ENCODE measurements around the gene PPP2R5E.
"Not testable (repeated sequence)": the region's sequence is repeated elsewhere in the genome, so short reads cannot be mapped to it uniquely, and the experiment has no call there.

Gene PPP2R5E

DNA sequence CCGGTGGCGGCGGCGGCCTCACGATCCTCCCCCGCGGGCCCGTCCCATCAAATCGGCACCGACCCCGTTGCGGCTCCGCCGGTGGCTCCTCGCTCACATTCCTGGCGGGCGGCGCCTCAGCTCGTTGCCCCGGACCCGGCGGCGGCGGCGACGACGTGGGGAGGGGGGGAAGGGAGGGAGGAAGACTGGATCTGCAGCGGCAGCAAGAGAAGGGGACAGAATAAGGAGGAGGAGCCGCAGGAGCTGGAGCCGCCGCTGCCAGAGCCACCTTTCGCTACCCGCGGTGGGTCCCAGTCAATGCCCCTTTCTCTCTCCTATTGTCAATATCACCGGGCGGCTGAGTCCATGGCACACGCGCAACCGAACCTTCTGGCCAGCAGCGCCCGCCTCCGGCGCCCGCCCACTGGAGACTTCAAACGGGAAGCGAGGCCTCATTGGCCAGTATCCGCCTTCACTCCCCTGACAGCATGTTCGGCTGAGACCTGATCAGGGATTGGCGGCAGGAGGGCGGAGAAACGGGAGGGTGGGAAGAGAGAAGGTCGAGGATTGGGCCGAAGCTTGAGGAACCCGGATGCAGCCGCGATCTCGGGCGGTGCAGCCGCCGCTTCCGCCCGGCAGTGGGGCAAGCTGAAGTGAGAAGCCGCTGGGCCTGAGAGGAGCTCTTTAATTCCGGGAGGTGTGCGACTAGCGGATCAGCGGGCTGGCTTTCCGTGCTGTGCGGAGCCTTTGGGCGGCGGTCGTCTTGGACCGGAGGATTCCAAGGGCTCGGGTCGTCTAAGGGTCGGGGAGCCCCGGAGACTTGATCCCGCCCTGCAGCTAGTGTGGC is at the start of gene PPP2R5E:
PPP2R5E (minus strand) TSS at position 378 of the 826 bp plus-strand sequence. CDS start 3,692 bp downstream, outside the sequence.
- DNase-seq: peak; percentile 99

DNA sequence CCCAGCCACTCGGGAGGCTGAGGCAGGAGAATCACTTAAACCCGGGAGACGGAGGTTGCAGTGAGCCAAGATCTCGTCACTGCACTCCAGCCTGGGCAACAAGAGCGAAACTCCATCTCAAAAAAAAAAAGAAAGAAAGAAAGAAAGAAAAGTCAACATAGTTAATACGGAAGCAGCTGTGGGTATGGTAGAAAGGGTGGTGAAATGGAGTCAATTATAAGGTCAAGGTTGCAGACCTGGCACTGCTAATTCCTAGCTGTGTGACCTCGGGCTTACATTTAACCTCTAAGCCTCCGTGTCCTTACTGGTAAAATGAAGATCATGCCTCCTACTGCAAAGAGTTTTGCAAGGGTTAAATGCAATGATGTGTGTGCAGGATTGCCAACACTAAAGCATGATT is 39.9 kb upstream of the PPP2R5E start:
- DNase-seq: not testable (repeated sequence)

DNA sequence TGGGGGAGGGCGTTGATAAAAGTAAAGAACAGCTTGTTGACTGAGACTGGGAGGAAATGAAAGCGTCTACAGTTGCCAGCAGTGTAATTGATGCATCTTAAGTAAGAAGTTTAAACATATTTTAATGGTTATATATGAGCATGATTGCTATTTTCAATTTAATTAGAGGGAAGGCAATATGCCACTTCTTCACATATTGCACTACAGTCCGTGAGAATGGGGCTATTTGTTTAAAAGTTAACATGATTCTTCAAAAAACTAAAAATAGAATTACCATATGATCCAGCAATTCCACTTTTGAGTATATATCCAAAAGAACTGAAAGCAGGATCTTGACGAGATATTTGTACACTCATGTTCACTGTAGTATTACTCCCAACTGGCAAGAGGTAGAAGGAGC is 38.3 kb upstream of the PPP2R5E start:
- DNase-seq: no peak

DNA sequence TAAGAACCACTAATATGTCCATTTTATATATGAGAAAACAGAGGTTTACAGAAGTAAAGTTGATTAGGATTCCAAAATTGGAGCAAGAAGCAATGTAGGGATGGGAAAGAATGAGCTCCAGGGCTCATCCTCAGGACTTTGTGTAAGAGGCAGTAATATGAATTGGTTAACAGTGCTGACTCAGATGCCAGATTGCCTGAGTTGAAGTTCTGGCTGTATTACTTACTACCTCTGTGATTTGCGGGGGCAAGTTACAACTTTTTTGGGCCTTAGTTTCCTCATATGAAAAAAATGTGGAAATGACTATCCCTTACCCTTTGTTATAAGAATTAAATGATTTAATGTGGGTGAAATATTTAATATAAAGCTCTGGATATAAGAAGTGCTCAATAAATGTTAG is 35.1 kb upstream of the PPP2R5E start:
- no peak for DNase-seq

DNA sequence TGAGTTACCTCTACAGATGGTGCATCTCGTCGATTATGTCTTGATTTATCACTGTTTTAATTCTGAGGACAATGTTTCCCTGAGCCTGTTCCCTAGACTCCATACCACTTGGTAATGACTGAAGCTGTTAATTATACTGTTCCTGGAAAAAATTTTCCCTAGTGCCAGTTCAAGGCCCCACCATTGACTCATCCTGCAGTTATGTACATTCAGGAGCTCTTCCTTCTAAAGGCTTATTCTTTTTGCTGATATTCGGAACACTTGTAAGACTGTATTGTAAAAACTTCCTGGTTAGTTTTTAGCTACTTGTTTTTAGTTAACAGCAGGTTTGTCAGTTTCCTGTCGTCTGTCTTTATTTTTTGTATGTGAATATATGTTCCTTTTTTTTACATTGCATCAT is 30.4 kb upstream of the PPP2R5E start:
- no peak for DNase-seq

DNA sequence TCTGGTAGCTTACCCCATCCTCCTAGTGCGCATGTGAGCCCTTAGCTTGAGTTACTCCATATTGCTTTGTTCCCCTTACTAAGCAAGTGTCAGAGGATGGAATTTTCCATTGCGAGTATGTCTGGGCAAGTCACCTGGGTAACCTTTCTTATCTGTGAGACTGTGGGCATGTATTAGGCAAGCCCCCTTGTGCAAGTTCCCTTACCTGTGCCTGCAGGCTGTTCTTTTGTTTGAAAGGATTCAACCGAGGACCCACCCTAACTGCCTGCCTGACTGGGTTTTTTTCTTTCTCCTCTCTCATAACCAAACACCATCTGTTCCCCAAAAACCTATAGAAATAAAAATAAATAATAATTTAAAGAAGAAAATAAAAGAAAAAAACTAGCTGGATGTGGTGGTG is 22.3 kb upstream of the PPP2R5E start:
- no peak for DNase-seq

DNA sequence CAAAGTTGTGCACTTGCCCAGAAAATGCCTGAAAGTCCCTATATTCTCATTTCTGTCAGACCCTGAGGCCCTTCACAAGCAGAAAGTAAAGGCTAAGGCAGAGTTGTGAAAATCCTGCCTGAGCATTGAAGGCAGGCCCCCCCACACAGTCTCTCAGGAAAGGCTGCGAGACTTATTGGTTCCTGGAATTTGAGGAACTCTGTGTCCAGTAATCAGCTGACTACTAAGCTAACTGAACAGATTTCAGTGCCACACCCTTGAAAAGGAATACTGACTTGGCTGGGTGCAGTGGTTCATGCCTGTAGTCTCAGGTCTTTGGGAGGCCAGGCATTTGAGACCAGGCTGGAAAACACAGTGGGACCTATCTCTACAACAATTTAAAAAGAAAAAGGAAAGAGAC is 21.1 kb upstream of the PPP2R5E start:
- peak; percentile 51 for DNase-seq

DNA sequence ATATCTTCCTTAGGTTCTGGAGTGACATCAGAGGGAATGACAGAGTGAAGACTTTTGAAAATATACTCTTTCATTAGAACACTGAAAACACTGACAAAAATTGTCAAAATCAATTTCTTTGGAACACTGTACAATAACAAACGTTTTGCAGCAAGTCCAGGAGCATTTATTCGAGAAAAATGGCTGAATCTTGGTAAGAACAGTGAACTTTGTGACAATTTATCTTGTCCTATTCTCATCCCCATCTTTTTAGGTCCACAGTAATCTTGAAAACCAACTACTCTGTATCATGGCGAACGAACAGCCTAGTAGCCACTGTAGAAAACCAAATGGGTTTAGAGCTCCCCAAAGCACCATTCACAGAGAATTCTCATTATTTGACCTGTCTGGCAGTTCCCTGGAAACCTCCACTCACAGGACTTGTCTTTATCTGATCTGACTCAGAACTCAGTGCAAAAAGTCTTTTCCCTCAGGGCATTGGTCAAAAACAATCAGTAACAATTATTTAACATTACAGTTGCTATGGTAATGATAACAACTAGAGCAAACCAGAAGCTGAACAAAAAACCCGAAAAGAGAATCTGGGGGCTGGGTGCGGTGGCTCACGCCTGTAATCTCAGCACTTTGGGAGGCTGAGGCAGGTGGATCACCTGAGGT is 20.3 kb upstream of the PPP2R5E start:
- DNase-seq: no peak

DNA sequence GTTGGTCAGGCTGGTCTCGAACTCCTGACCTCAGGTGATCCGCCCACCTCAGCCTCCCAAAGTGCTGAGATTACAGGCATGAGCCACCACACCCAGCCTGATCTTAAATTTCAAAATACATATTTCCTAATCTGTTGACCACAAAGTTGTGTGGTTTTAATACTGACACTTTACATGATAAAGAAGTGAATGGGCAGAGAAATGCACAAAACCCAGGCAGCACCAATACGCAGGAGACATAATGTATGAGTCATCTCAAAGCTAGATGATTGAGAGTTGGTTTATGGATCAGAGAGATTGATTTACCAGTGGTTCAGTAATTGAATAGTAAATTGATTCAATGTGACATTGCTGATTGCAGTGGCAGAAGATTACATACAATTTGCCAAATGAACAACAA is 19.2 kb upstream of the PPP2R5E start:
- peak; percentile 29 for DNase-seq

DNA sequence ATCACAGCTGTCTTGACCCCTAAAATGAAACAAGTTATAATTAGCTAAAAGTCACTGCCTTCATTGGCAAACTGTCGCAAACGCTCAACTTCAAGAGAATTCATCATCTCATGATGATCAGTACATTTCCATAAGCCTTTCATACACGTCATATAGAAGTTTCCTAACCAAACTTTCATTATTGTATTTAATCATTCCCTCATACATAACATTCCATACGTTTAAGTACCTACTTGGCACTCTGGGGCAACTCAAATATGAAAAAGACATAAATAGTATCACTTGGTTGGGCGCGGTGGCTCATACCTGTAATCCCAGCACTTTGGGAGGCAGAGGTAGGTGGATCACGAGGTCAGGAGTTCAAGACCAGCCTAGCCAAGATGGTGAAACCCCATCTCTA is 12.4 kb upstream of the PPP2R5E start:
- no peak for DNase-seq

DNA sequence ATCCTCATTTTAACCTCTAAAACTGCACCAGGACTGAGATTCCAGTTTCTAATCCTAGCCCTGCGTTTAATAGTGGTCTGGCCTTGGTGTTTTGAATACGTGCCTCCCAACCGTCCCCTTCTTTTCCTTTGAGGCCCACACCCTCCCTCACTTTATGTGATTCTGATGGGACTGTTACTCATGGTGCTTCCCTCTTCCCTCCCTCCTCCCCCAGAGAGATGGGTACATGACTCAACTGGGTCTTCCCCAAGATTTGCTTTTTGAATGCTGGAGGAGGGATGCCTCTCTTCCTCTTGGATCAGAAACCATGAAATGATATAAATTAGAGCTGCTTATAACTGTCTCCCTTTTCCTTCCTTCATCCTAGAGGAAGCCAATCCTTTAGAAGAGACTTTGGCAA is 8.2 kb upstream of the PPP2R5E start:
- peak; percentile 51 for DNase-seq

DNA sequence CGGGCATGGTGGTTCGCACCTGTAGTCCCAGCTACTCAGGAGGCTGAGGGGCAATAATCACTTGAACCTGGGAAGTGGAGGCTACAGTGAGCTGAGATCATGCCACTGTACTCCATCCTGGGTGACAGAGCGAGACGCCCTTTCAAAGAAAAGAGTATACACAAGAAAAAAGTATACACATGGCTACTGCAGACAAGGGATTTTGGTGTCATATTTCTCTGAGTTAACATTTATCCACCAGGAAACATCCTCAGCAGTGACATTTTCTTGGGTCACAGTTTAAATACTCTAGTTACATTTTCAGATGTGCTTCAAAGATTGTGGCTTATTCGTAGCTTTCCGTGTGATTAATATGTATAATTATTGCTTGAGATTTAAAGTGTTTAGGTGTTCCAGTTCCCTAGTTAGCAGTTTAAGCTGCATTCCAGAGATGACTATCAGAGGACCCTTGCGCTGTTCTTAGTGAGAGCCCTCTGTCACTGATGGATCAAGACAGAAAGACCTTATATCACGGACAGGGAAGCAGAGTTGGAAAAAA is 4.7 kb upstream of the PPP2R5E start:
- no peak for DNase-seq

DNA sequence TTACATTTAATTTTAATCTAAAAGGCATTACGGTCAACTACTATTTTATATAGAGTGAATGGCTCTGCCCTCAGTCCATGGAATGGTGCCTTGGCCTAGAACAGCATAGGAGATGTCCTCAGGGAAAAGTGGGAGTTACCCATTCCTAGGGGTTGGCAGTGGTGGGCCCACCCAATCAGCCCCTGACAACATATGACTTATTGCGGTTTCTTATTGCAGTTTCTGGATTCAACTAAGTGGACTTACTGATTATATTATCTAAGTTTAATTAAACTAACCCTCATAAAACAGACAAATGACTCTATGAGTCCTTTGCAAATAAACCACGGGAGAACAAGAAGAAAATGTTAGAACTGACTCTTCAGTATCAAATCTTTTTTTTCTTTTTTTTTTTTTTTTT is 2.3 kb upstream of the PPP2R5E start:
- no peak for DNase-seq

DNA sequence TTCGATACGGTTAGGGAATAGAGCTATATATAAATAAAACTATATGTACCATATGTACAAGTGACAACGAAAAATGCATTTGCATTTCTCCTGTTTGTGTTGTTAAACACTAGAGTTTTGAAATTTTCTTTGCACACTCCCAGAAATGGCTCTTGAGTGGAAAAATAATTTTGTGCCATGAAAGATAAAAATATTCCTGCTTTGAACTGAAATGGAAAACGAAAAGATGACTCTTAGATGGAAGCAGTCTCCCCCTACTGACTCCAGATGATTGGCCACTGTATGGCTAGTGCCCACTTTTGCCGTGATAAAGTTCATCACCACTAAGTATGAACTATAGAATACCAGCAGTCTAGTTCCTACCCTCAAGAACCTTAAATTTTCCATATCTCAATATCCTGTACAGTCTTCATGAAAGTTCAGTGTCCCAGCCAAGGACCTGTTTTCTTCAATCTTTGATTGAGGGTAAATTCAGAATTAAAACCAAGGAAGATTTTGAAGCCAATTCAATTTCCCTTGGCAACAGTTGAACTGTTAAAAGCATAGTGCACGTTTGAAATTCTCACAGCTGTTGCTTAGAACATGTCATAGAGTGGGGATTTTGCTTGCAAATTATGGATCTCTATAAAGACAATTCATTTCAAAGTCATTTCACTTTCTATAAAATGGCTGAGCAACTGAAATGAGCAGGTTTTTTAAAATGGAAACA is 1.6 kb upstream of the PPP2R5E start:
- peak; percentile 18 for DNase-seq

DNA sequence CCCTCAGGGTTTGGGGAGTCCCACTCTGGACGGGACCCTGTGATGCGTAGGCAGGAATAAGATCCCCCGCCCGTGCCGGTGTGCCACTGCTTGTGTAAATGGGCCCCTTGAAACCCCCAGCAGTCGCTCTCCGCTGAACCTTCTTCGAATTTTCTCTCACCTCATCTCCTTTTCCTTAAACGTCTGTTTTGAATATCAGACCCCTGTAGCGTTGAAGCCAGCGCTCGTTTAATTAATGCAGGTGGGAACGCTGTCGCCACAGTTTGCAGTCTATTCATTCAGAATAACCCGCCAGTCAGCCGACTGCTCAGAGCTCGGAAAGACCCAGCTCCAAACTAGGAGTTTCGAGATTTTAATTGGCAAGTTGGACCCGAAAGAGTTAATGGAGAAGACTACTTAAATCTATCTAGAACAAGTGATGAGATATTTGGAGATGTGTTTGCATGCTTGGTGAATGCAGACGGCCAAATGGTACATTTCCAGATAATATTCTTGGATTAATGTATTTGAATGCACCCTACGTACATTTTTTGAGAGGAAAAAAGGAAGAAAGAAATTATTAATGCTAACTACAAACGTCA is 739 bp upstream of the PPP2R5E start:
- no peak for DNase-seq

DNA sequence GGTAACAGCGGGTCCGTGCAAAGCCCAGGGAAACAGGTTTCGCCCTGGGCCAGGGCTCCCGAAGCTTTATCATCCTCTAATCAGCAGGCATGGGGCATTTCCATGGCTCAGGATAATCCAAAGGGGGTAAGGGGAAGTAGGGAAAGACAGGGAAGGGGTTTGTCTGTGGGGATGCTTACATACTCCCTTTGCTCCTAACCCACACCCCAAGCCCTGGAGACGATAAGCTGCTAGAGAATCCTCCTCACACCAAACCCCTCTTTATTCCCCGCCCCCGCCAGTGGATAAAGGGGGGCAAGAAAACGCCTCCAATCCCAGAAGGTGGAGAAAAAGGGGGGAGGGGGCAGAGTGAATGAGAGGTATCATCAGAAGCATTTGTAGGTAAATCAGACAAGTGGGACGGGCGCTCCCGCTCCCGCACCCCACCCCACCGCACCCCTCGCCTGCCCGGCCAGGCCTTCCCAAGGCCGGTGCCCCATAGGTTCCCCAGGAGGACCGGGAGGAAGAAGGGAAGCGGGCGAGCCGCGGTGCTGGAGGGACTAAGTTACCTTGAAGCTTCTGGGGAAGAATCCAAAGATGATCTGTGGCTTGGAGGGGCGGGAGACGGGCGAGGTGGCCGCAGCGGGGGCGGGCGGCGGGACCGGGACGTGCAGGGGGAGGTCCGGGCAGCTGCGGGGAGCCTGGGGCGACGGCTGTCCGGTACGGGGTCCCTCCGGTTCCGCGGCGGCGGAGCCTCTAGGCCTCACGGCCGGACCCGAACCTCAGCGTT is 762 bp downstream of the PPP2R5E start:
- peak; percentile 20 for DNase-seq

DNA sequence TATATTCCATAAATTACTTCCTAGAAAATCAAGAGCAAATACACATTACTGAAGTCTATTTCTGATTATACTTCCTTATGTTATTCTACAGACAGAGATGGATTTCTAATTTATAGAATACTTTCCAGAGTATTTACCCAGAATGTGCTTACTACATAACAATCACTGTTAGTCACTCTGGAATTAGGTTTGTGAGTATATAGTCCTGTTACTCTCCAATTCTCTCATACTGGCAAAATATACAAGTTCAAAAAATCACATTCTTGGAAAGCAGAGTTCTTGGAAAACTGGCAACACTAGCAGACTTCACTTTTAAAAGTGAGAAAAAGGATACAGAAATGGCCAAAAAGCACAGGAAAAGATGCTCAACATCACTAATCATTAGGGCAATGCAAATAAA is 7.3 kb downstream of the PPP2R5E start:
- no peak for DNase-seq

DNA sequence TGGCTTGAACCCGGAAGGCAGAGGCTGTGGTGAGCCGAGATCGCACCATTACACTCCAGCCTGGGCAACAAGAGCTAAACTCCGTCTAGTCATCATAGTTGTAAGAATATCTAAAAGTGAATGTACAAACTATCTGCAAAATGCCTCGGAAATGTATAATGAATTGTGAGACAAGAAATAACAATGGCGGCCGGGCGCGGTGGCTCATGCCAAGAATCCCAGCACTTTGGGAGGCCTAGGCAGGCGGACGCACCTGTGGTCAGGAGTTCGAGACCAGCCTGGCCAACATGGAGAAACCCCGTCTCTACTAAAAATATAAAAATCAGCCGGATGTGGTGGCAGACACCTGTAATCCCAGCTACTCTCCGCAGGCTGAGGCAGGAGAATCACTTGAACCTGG is 9.7 kb downstream of the PPP2R5E start:
- DNase-seq: no peak

DNA sequence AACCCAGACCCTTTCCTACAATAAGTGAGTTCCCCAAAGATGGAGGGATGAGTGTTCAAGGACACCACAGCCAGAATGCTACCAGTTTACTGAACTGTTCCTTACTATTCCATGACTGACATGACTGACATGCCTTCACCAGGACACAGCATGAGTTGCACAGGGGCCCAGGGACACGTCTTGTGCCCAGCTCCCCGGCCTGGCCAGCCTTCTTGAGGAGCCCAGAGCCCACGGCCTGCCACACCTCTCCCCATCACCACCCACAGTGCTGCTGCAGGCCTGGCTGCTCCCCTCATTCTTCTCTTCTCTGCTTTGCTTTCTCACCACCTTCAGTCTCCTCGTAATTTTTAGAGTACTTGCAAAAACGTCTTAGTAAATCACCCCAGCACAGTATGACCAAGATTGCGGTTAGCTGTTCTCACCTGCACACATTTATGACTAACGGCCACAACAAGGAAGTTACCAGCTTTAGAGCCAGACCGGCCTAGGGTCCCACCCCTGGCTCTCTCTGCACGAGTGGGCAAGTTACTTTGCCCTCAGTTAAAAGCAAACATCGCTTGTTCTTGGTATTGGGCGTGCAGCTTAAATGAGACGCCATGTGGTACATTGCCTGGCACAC is 18.5 kb downstream of the PPP2R5E start:
- no peak for DNase-seq

DNA sequence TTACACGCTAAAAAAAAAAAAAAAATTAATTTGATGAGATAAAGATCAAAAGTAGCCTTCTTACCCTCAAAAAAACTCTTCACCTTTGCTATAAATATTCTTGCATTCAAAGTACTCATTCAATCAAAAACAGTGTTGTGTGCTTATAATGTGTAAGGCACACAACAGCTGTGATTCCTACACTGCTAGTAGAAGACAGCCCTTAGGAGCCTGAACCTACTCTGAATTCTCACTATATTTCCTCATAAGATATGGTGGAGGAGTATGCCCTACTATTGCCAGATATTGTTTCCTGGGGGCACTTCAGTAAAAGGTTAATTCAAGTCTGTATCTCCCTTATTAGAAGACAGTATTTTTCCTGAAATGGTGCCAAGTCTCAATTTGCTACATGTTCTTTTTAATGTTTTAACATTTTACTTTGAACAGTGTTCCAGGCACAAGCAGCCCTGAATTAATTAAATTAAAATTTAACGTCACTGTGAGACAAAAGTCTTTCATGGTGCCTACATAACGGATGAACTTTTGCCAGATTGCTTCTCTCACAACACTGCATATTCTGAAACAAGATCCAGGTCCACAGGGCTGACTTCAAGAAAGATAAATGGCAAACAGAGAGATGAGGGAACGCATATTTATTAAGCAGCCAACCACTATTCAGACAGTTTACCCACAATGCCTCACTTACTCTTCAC is 19.3 kb downstream of the PPP2R5E start:
- DNase-seq: no peak

DNA sequence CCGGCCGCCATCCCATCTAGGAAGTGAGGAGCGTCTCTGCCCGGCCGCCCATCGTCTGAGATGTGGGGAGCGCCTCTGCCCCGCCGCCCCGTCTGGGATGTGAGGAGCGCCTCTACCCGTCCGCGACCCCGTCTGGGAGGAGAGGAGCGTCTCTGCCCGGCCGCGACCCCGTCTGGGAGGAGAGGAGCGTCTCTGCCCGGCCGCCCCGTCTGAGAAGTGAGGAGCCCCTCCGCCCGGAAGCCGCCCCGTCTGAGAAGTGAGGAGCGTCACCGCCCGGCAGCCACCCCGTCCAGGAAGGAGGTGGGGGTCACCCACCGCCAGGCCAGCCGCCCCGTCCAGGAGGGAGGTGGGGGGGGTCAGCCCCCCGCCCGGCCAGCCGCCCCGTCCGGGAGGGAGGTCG is 20.7 kb downstream of the PPP2R5E start:
- not testable (repeated sequence) for DNase-seq
